CD4-positive, alpha-beta memory T cell (primary cell): Measurements from ENCODE around the gene TBC1D16. TPM values are rescaled to one million over a fixed set of nuclear protein-coding genes. Genes with fewer than 3 reads are reported as not detected.

ENCODE experiments used
- CTCF ChIA-PET: fragments of 350-600 bp; sonication (Branson Sonifier 250); formaldehyde crosslinking; loops from one replicate; lab custom pipeline; 2021; ENCODE audit warnings: inconsistent platforms; ENCODE audit not compliant: partially characterized antibody; lab: Charles Lee
- POLR2A ChIA-PET: fragments of 350-600 bp; sonication (Branson Sonifier 250); formaldehyde crosslinking; loops from one replicate; lab custom pipeline; 2021; ENCODE audit not compliant: partially characterized antibody; lab: Charles Lee
- DNase-seq, 5 donors: peaks; one replicate each; pipeline versions ENCODE4 v3.0.0 to v3.0.0-alpha.2; 2020 to 2022; ENCODE audit warnings: mixed read lengths in 1 of 5
- H3K27ac ChIP-seq: one replicate; pipeline ENCODE4 v1.7.0; 2013; ENCODE audit warnings: low read depth, low read length
- H3K27me3 ChIP-seq: 2 replicates; pipeline ENCODE4 v1.7.0; 2013; ENCODE audit warnings: mild to moderate bottlenecking, low read length, moderate library complexity; ENCODE audit not compliant: insufficient read depth
- H3K36me3 ChIP-seq: 2 replicates; pipeline ENCODE4 v1.7.0; 2013; ENCODE audit warnings: mild to moderate bottlenecking, low read length, moderate library complexity; ENCODE audit not compliant: insufficient read depth
- H3K4me1 ChIP-seq: 2 replicates; pipeline ENCODE4 v1.7.0; 2013; ENCODE audit warnings: mild to moderate bottlenecking, low read length, moderate library complexity; ENCODE audit not compliant: insufficient read depth
- H3K4me3 ChIP-seq, 2 donors: one replicate each; pipeline ENCODE4 v1.7.0; 2013; ENCODE audit warnings: low read length in 2 of 2, mild to moderate bottlenecking in 1 of 2
- H3K9me3 ChIP-seq, 2 donors: one replicate each; pipeline ENCODE4 v1.7.0; 2013; ENCODE audit warnings: low read length in 2 of 2, control low read depth in 1 of 2; ENCODE audit not compliant: control insufficient read depth in 1 of 2
- H3K27ac Mint-ChIP-seq, 7 donors: one replicate each; pipeline ENCODE4 v1.8.0; 2020 to 2021; ENCODE audit warnings: mixed read lengths in 7 of 7, mild to moderate bottlenecking in 6 of 7, inconsistent platforms in 3 of 7, moderate library complexity in 3 of 7
- H3K27me3 Mint-ChIP-seq, 2 donors: one replicate each; pipeline ENCODE4 v1.8.0; 2020 to 2021; ENCODE audit warnings: mixed read lengths in 2 of 2
- H3K36me3 Mint-ChIP-seq, 2 donors: one replicate each; pipeline ENCODE4 v1.8.0; 2020 to 2021; ENCODE audit warnings: mixed read lengths in 2 of 2, inconsistent platforms in 1 of 2, mild to moderate bottlenecking in 1 of 2
- H3K4me1 Mint-ChIP-seq, 4 donors: one replicate each; pipeline ENCODE4 v1.8.0; 2020 to 2021; ENCODE audit warnings: mixed read lengths in 4 of 4, mild to moderate bottlenecking in 1 of 4
- H3K4me3 Mint-ChIP-seq, 8 donors: one replicate each; pipeline ENCODE4 v1.8.0; 2020 to 2021; ENCODE audit warnings: mixed read lengths in 8 of 8, mild to moderate bottlenecking in 7 of 8, moderate library complexity in 6 of 8, inconsistent platforms in 3 of 8
- H3K9me3 Mint-ChIP-seq, 8 donors: one replicate each; pipeline ENCODE4 v1.8.0; 2020 to 2021; ENCODE audit warnings: mixed read lengths in 8 of 8, mild to moderate bottlenecking in 5 of 8, inconsistent platforms in 3 of 8, moderate library complexity in 1 of 8
- intact Hi-C: fragments of 100-400 bp; cut with micrococcal nuclease; formaldehyde crosslinking; loops from one replicate; pipeline ENCODE4 v1.15.1; 2023
- polyA plus RNA-seq, 2 donors: library from polyadenylated mRNA; unstranded; fragments of 300-500 nt; fragmentation: Illumina TruSeq; gene quantifications; one replicate each; pipeline ENCODE4 v1.2.3, GENCODE V29; 2021
- total RNA-seq, 2 experiments: library from RNA; stranded (reverse); gene quantifications; one replicate each; pipeline ENCODE4 v1.2.3, GENCODE V29; 2021

Gene TBC1D16
- total RNA-seq, result 1 to 10 TPM; 1.3 to 1.8 TPM
- polyA plus RNA-seq, result 1 to 10 TPM in 1 of 2 donors, not detected in 1; 1.2 TPM

- H3K36me3 Mint-ChIP-seq, result no peaks in the 10 kb centered on the region
- Histone ChIP-seq H3K4me1 (peaks cover 13% of the 10 kb centered on the region), H3K36me3 (no peaks in the 10 kb centered on the region), H3K27me3 (peaks cover 6% of the 10 kb centered on the region), H3K9me3 (no peaks in the 10 kb centered on the region), H3K4me3 (peak within 1 kb of the TSS; percentile 34 to 75), H3K27ac (peak within 1 kb of the TSS; percentile 58)
- H3K9me3 Mint-ChIP-seq, result no peaks in the 10 kb centered on the region
- H3K27me3 Mint-ChIP-seq, result peaks cover 1 to 7% of the 10 kb centered on the region in 2 donors
- CTCF ChIA-PET, result interaction anchor here (1.1 kb wide), 1 partner anchor 28 kb away, joined by 3 read pairs; no protein-coding TSS in a partner anchor
- peak in 1 of 5 donors; percentile 60 for DNase-seq
- POLR2A ChIA-PET, result interaction anchor here (1.1 kb wide), 1 partner anchor 111 kb away, joined by 3 read pairs; no protein-coding TSS in a partner anchor
- H3K4me1 Mint-ChIP-seq, result peaks cover 6 to 18% (median 10%) of the 10 kb centered on the region in 4 donors
- H3K27ac Mint-ChIP-seq, result peak within 1 kb of the TSS; percentile 86 to 97 (median 92)
- peak within 1 kb of the TSS; percentile 85 to 92 (median 89) for H3K4me3 Mint-ChIP-seq
- intact Hi-C loops, result no loop called here
These were observed at the start of gene TBC1D16 for GRCh38 chr17:80035687-80035936. Gene TBC1D16 (minus strand): TSS chr17:80035872. CDS start chr17:80013547, 22,325 bp downstream.

GRCh38 chr17:80084773-80085172, 49.1 kb upstream of the TBC1D16 start:
- peaks cover 0 to 6% (median 2%) of the 10 kb centered on the region in 4 donors for H3K4me1 Mint-ChIP-seq
- H3K27ac Mint-ChIP-seq, result no peak overlapping the region
- no peaks in the 10 kb centered on the region for H3K36me3 ChIP-seq
- peaks cover 6% of the 10 kb centered on the region for H3K4me1 ChIP-seq
- no peaks in the 10 kb centered on the region for H3K27me3 ChIP-seq
- ChIA-PET POLR2A (no interaction called here), CTCF (interaction anchor here (1.3 kb wide), 1 partner anchor 17 kb away, joined by 3 read pairs; the partner anchor contains the start of gene GAA)
- intact Hi-C loops, result loop anchor here (10.0 kb wide), 1 partner anchor 80 kb away; no protein-coding TSS in a partner anchor
- H3K27me3 Mint-ChIP-seq, result peaks cover 2 to 5% of the 10 kb centered on the region in 2 donors
- H3K9me3 ChIP-seq, result no peaks in the 10 kb centered on the region
- DNase-seq, result no peak
- no peaks in the 10 kb centered on the region for H3K9me3 Mint-ChIP-seq
- no peak overlapping the region for H3K4me3 Mint-ChIP-seq
- no peaks in the 10 kb centered on the region for H3K36me3 Mint-ChIP-seq
- H3K27ac ChIP-seq, result no peak overlapping the region
- no peak overlapping the region for H3K4me3 ChIP-seq

- ChIA-PET CTCF (interaction anchor here (1.0 to 2.5 kb wide), 6 partner anchors 13 to 75 kb away, joined by 3 to 10 read pairs (median 4); partner anchors contain the start of gene GAA), POLR2A (interaction anchor here (0.9 kb wide), 1 partner anchor 18 kb away, joined by 4 read pairs; the partner anchor contains the start of gene GAA)
- Mint-ChIP-seq H3K4me1 (peaks cover 0 to 6% (median 3%) of the 10 kb centered on the region in 4 donors), H3K27me3 (peaks cover 2 to 7% of the 10 kb centered on the region in 2 donors), H3K9me3 (no peaks in the 10 kb centered on the region), H3K4me3 (no peak overlapping the region), H3K36me3 (no peaks in the 10 kb centered on the region), H3K27ac (no peak overlapping the region)
- Histone ChIP-seq H3K4me3 (no peak overlapping the region), H3K4me1 (peaks cover 6% of the 10 kb centered on the region), H3K27ac (no peak overlapping the region), H3K36me3 (no peaks in the 10 kb centered on the region), H3K9me3 (no peaks in the 10 kb centered on the region), H3K27me3 (no peaks in the 10 kb centered on the region)
- no peak for DNase-seq
- intact Hi-C loops, result loop anchor here (10.0 kb wide), 1 partner anchor 78 kb away; no protein-coding TSS in a partner anchor
These were observed 47.5 kb upstream of the TBC1D16 start for GRCh38 chr17:80083136-80083661.

- no peaks in the 10 kb centered on the region for H3K9me3 Mint-ChIP-seq
- intact Hi-C loops, result loop anchor here (10.0 kb wide), 1 partner anchor 78 kb away; no protein-coding TSS in a partner anchor
- peaks cover 5 to 7% of the 10 kb centered on the region in 2 donors for H3K27me3 Mint-ChIP-seq
- peak; percentile 50 to 67 (median 60) for DNase-seq
- no peaks in the 10 kb centered on the region for H3K27me3 ChIP-seq
- CTCF ChIA-PET, result interaction anchor here (1.0 to 2.5 kb wide), 9 partner anchors 10 to 77 kb away, joined by 3 to 10 read pairs (median 3); partner anchors contain the start of gene GAA
- H3K4me3 ChIP-seq, result no peak overlapping the region
- H3K9me3 ChIP-seq, result no peaks in the 10 kb centered on the region
- peaks cover 0 to 6% (median 3%) of the 10 kb centered on the region in 4 donors for H3K4me1 Mint-ChIP-seq
- H3K36me3 ChIP-seq, result no peaks in the 10 kb centered on the region
- no peaks in the 10 kb centered on the region for H3K36me3 Mint-ChIP-seq
- POLR2A ChIA-PET, result interaction anchor here (0.9 kb wide), 1 partner anchor 19 kb away, joined by 4 read pairs; the partner anchor contains the start of gene GAA
- no peak overlapping the region for H3K27ac ChIP-seq
- H3K4me1 ChIP-seq, result peaks cover 6% of the 10 kb centered on the region
- H3K27ac Mint-ChIP-seq, result peak overlapping the region in 1 of 7 donors; percentile 52
- no peak overlapping the region for H3K4me3 Mint-ChIP-seq
These were observed 46.9 kb upstream of the TBC1D16 start for GRCh38 chr17:80082403-80083135.

- CTCF ChIA-PET, result interaction anchor here (0.9 to 2.5 kb wide), 8 partner anchors 9 to 76 kb away, joined by 3 to 10 read pairs (median 3); partner anchors contain the start of gene GAA
- no peak overlapping the region for H3K27ac Mint-ChIP-seq
- DNase-seq, result no peak
These were observed 45.9 kb upstream of the TBC1D16 start for GRCh38 chr17:80081596-80081995.

GRCh38 chr17:80080081-80080480, 44.4 kb upstream of the TBC1D16 start:
- Histone ChIP-seq H3K36me3 (no peaks in the 10 kb centered on the region), H3K9me3 (no peaks in the 10 kb centered on the region), H3K27ac (no peak overlapping the region), H3K4me1 (peaks cover 6% of the 10 kb centered on the region), H3K27me3 (no peaks in the 10 kb centered on the region), H3K4me3 (no peak overlapping the region)
- intact Hi-C loops, result loop anchor here (10.0 kb wide), 1 partner anchor 75 kb away; no protein-coding TSS in a partner anchor
- H3K27ac Mint-ChIP-seq, result no peak overlapping the region
- CTCF ChIA-PET, result interaction anchor here (1.9 kb wide), 1 partner anchor 22 kb away, joined by 7 read pairs; the partner anchor contains the start of gene GAA
- DNase-seq, result no peak
- H3K9me3 Mint-ChIP-seq, result no peaks in the 10 kb centered on the region
- H3K27me3 Mint-ChIP-seq, result peaks cover 4 to 10% of the 10 kb centered on the region in 2 donors
- H3K4me1 Mint-ChIP-seq, result peaks cover 0 to 6% (median 3%) of the 10 kb centered on the region in 4 donors
- H3K4me3 Mint-ChIP-seq, result no peak overlapping the region
- POLR2A ChIA-PET, result no interaction called here
- H3K36me3 Mint-ChIP-seq, result no peaks in the 10 kb centered on the region

More at GRCh38 chr17:80081596-80081995, 45.9 kb upstream of the TBC1D16 start:
- Mint-ChIP-seq H3K4me3 (no peak overlapping the region), H3K36me3 (no peaks in the 10 kb centered on the region), H3K27me3 (peaks cover 4 to 7% of the 10 kb centered on the region in 2 donors), H3K9me3 (no peaks in the 10 kb centered on the region), H3K4me1 (peaks cover 0 to 6% (median 3%) of the 10 kb centered on the region in 4 donors)
- POLR2A ChIA-PET, result no interaction called here
- Histone ChIP-seq H3K4me3 (no peak overlapping the region), H3K9me3 (no peaks in the 10 kb centered on the region), H3K27me3 (no peaks in the 10 kb centered on the region), H3K36me3 (no peaks in the 10 kb centered on the region), H3K4me1 (peaks cover 6% of the 10 kb centered on the region), H3K27ac (no peak overlapping the region)
- intact Hi-C loops, result loop anchor here (10.0 kb wide), 1 partner anchor 77 kb away; no protein-coding TSS in a partner anchor
